ENCODE measurements around the gene RGCC.

DNA sequence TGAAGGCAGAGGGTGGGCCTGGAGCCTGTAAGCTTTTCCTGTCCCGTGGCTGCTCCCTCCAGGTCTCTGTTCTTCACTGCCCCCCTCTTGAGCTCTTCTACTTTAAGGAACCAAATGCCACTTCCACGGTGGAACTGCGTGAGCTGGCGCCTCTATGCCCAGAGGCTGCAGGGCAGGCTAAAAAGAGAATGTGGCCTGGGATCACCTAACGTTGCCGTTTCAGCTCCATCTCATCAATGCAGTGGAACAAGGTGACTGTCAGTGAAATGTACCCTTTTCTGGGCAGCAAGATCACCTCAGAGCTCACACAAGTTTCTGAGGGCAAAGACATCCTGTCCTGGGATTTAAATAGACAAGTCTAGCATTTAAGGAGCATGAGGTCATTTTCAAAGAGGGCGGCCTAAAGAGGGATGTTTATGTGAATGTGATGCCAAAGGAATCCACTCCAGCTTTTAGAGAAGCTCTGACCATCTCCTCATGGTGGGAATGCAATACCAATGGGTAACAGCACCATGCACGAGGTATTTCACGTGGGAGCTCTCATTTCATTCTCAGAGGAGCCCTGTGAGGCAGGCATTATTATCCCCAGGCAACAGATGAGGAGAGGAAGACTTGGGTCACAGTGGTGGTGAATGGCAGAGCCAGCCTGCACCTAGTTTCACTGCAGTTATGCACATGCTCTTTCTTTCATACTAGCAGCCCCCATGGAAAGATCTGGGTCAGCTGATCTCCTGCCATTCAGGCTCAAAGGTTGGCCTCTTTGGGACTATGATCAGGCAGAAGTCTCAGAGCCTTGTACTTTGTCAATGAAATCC, 39.3 kb downstream of the RGCC start:
- no peak for TF ChIP-seq POLR2A (IDR thresholded peaks at IDR 0.05)
- TF ChIP-seq, protein P1, sequence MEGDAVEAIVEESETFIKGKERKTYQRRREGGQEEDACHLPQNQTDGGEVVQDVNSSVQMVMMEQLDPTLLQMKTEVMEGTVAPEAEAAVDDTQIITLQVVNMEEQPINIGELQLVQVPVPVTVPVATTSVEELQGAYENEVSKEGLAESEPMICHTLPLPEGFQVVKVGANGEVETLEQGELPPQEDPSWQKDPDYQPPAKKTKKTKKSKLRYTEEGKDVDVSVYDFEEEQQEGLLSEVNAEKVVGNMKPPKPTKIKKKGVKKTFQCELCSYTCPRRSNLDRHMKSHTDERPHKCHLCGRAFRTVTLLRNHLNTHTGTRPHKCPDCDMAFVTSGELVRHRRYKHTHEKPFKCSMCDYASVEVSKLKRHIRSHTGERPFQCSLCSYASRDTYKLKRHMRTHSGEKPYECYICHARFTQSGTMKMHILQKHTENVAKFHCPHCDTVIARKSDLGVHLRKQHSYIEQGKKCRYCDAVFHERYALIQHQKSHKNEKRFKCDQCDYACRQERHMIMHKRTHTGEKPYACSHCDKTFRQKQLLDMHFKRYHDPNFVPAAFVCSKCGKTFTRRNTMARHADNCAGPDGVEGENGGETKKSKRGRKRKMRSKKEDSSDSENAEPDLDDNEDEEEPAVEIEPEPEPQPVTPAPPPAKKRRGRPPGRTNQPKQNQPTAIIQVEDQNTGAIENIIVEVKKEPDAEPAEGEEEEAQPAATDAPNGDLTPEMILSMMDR (IDR thresholded peaks at IDR 0.05), result no peak
